ENCODE data around the gene POLR2J3.
"Not testable (repeated sequence)": the region's sequence is repeated elsewhere in the genome, so short reads cannot be mapped to it uniquely, and the experiment has no call there.

- TF ChIP-seq CTCF (IDR thresholded peaks at IDR 0.05; ENCODE audit: poor library complexity); EZH2 (IDR thresholded peaks at IDR 0.05; ENCODE audit: borderline replicate concordance); EZH2phosphoT487 (IDR thresholded peaks at IDR 0.05; ENCODE audit: low read depth, severe bottlenecking, unreplicated experiment): not testable (repeated sequence)
These were observed 27.3 kb upstream of the POLR2J3 start for GRCh38 chr7:102599699-102600098.
